Measurements from ENCODE around the gene EXOSC10.
"Not testable (repeated sequence)": the region's sequence is repeated elsewhere in the genome, so short reads cannot be mapped to it uniquely, and the experiment has no call there.

The EXOSC10 gene

GRCh38 chr1:11051781-11052511, 47.7 kb downstream of the EXOSC10 start:
- ATAC-seq (ENCODE audit: low read depth) (peak; percentile 59), DNase-seq (ENCODE audit: low spot score in 2 of 2) (no peak)
- peak overlapping the region; percentile 22 for H3K4me3 Mint-ChIP-seq
- H3K4me1 Mint-ChIP-seq, result peaks cover 11% of the 10 kb centered on the region
- H3K27ac Mint-ChIP-seq, result peak overlapping the region; percentile 51
- H3K27me3 Mint-ChIP-seq, result no peaks in the 10 kb centered on the region
- peaks cover 2% of the 10 kb centered on the region for H3K36me3 Mint-ChIP-seq
- H3K9me3 Mint-ChIP-seq, result no peaks in the 10 kb centered on the region

DNA sequence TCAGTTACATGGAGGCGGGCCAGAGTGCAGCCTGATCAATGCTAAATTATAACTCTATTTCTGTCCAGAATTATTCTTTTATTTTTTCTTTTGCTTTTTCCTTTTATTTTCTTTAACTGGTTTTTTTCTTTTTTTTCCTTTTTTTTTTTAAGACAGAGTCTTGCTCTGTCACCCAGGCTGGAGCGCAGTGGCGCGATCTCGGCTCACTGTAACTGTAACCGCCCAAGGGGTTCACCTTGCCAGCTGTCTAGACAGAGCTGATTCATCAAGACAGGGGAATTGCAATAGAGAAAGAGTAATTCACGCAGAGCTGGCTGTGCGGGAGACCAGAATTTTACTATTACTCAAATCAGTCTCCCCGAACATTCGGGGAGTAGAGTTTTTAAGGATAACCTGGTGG, 48.5 kb downstream of the EXOSC10 start:
- H3K4me3 Mint-ChIP-seq; H3K27me3 Mint-ChIP-seq; H3K9me3 Mint-ChIP-seq; H3K36me3 Mint-ChIP-seq; H3K27ac Mint-ChIP-seq; DNase-seq (ENCODE audit: low spot score in 2 of 2); ATAC-seq (ENCODE audit: low read depth): not testable (repeated sequence)
- peaks cover 11% of the 10 kb centered on the region for H3K4me1 Mint-ChIP-seq

DNA sequence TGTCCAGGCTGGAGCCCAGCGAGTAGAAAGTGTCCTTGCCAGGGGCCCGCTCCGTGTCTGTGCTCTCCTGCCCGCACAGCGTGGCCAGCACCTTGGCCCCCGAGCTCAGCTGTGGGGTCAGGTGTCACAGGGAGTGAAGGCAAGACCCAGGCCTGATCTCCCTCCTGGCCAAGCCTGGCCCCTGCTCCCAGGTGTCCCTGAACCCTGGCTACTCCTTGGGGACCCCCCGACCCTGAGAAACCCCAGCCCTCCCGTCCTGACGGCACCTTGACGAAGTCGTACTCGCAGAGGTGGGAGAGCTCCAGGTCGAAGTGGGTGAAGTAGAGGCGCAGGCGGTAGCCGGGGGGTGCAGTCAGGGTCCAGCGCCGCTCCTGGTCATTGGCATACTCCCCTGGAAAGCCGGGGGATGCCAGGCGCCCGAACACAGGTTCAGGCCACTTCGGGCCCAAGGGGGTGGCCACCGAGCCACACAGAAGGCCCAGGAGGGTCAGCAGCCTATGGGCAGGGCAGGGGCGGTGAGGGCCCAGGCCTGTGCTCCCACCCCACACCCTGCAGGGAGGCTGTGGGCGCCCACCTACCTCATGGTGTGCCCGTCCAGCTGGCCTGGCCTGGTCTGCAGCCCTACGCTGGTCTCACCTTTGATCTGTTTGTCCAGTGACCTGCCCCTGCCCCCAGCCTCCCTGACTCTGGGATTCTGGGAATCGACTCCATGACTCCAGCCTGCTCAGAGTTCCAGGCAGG, 52.9 kb downstream of the EXOSC10 start, which contains the start of gene MASP2:
Gene MASP2 (minus strand): TSS at position 615 of the 741 bp plus-strand sequence. CDS start 32 bp downstream, at position 583.
- ATAC-seq (ENCODE audit: low read depth) (no peak), DNase-seq (ENCODE audit: low spot score in 2 of 2) (no peak)
- Mint-ChIP-seq H3K27ac (no peak within 1 kb of the TSS), H3K27me3 (no peaks in the 10 kb centered on the region), H3K36me3 (no peaks in the 10 kb centered on the region), H3K4me3 (no peak within 1 kb of the TSS), H3K4me1 (peaks cover 1% of the 10 kb centered on the region), H3K9me3 (no peaks in the 10 kb centered on the region)

DNA sequence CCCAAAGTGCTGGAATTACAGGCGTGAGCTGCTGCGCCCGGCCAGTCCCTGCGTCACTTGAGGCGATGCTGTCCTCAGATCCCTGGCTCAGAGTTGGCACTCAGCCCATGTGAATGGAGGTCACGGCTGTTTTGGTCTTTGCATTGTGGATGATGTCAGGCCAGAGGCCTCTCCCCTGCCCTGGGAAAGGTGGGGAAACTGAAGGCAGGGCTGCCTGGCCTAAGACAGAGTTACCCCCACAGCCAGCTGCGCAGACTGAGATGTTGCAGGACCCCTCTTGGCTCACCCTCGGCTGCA, 53.5 kb downstream of the EXOSC10 start:
- H3K36me3 Mint-ChIP-seq, result no peaks in the 10 kb centered on the region
- no peak for DNase-seq (ENCODE audit: low spot score in 2 of 2)

DNA sequence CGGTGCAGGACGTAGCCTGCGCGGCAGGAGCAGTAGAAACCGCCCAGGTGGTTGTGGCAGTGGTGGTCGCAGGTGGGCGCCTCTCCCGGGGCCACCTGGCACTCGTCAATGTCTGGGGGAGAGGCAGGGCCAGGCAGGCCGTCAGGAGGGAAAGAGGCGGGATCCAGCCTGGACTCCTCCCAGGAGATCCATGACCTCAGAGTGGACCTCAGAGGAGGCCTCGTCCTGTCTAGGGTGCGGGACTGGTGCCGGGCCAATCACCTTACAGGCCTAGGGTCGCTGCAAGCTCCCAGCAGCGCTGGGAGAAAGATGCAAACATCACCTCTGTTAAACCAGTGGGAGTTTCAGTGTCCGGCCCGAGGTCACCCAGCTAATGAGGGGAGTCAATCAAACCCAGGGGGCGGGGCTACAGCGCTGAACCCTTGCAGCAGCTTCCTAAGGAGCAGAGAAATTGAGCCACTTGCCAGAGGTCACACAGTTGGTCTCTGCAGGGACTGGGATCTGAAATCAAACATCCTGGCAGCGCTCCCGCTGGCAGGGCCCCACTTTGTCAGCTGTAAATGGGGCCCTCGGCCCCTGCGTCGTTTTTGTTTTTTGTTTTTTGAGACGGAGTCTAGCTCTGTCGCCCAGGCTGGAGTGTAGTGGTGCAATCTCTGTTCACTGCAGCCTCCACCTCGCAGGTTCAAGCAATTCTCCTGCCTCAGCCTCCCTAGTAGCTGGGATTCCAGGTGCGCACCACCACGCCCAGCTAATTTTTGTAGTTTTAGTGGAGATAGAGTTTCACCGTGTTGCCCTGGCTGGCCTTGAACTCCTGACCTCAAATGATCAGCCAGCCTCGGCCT, 54.0 kb downstream of the EXOSC10 start:
- H3K4me3 Mint-ChIP-seq, result no peak overlapping the region
- H3K27me3 Mint-ChIP-seq, result no peaks in the 10 kb centered on the region
- ATAC-seq (ENCODE audit: low read depth) (no peak), DNase-seq (ENCODE audit: low spot score in 2 of 2) (no peak)
- H3K36me3 Mint-ChIP-seq, result no peaks in the 10 kb centered on the region
- H3K27ac Mint-ChIP-seq, result no peak overlapping the region
- no peaks in the 10 kb centered on the region for H3K9me3 Mint-ChIP-seq
- H3K4me1 Mint-ChIP-seq, result no peaks in the 10 kb centered on the region

More for the DNA sequence above, 53.5 kb downstream of the EXOSC10 start:
- no peak overlapping the region for H3K27ac Mint-ChIP-seq
- H3K4me1 Mint-ChIP-seq, result no peaks in the 10 kb centered on the region
- H3K27me3 Mint-ChIP-seq, result no peaks in the 10 kb centered on the region
- H3K4me3 Mint-ChIP-seq, result no peak overlapping the region
- no peak for ATAC-seq (ENCODE audit: low read depth)
- no peaks in the 10 kb centered on the region for H3K9me3 Mint-ChIP-seq

DNA sequence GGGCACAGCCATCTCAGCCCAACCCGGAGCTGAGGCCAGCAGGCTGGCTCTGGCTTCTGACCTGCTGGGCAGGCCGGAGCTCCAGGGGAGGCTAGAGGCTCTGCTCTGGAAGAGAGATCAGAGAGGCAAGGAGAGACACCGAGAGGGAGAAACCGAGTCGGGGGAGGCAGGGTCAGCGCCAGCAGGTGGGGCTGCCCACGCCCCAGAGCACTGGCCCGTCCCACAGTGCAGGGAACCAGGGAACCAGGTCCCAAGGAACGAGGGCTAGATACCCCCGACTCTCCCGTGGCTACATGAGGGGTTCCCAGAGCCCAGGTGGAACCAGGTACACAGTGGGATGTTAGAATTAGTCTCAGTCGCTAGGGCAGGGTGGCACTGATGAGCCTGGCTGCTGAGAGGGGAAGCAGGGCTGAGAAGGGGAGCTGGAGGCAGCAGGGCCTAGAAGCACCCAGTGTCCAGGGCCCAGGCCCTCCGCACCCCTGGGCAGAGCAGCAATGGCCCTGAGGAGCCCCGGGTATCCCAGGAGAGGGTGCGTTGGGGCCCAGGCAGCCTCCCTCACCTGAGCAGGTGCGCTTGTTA, 54.7 kb downstream of the EXOSC10 start:
- Mint-ChIP-seq H3K4me1 (no peaks in the 10 kb centered on the region), H3K36me3 (no peaks in the 10 kb centered on the region), H3K27me3 (no peaks in the 10 kb centered on the region), H3K27ac (no peak overlapping the region), H3K9me3 (no peaks in the 10 kb centered on the region), H3K4me3 (no peak overlapping the region)
- DNase-seq (ENCODE audit: low spot score in 2 of 2), result no peak
- ATAC-seq (ENCODE audit: low read depth), result no peak

DNA sequence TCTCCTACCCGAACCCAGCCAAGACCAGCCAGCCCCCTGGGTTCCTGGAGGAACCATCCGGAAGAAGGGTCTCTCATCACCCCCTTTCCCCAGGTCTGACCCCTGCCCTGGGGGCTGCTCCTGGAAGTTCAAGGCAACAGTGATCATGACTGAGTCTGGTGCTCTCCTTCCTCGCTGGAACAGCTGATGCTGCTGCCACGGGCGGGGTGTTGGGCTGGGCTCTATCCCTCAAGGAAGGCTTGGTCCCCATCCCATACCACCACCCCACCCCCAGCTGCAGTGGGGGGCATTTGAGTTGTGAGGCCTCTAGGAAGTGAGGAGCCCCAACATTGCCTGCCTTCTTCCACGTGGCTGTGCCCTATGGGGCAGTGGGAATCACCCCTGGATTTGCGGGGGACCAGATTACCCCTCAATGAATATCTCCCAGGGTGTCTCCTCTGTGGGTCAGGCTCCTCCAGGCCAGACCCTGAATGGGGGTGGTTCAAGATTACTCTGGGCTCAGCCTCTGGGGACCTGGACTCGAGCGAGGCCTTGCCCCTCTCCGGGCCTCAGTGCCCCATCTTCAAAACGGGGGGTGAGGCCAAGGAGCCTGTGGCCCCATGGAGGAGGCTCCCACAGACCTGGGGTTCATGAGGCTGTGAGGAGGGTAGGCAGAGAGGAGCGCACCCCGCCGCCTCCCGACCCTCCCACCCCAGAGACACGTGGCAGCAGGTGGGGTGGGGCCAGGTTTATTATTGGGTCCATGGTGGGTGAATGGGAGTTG, 55.4 kb downstream of the EXOSC10 start:
- ATAC-seq (ENCODE audit: low read depth), result no peak
- H3K36me3 Mint-ChIP-seq, result no peaks in the 10 kb centered on the region
- no peaks in the 10 kb centered on the region for H3K27me3 Mint-ChIP-seq
- no peaks in the 10 kb centered on the region for H3K4me1 Mint-ChIP-seq
- no peak overlapping the region for H3K4me3 Mint-ChIP-seq
- H3K27ac Mint-ChIP-seq, result no peak overlapping the region
- H3K9me3 Mint-ChIP-seq, result no peaks in the 10 kb centered on the region
- DNase-seq (ENCODE audit: low spot score in 2 of 2), result no peak

GRCh38 chr1:11042995-11043874, 56.4 kb downstream of the EXOSC10 start:
- H3K27me3 Mint-ChIP-seq, result no peaks in the 10 kb centered on the region
- H3K4me3 Mint-ChIP-seq, result no peak overlapping the region
- no peaks in the 10 kb centered on the region for H3K4me1 Mint-ChIP-seq
- no peak for DNase-seq (ENCODE audit: low spot score in 2 of 2)
- no peak for ATAC-seq (ENCODE audit: low read depth)
- H3K36me3 Mint-ChIP-seq, result no peaks in the 10 kb centered on the region
- H3K9me3 Mint-ChIP-seq, result no peaks in the 10 kb centered on the region
- H3K27ac Mint-ChIP-seq, result no peak overlapping the region

DNA sequence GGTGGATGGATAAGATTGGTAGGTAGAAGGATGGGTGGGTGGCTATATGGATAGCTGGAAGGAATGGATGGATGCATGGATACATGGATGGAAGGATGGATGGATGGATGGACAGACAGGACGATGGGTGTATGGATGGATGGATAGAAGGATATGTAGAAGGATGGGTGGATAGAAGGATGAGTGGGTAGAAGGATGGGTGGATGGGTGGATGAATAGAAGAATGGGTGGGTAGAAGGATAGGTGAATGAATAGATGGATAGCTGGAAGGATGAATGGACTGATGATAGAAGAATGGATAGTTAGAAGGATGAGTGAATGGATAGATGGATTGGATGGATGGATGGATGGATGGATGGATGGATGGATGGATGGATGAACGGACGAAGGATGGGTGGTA, 57.6 kb downstream of the EXOSC10 start:
- no peaks in the 10 kb centered on the region for H3K27me3 Mint-ChIP-seq
- H3K27ac Mint-ChIP-seq, result no peak overlapping the region
- no peak overlapping the region for H3K4me3 Mint-ChIP-seq
- no peaks in the 10 kb centered on the region for H3K9me3 Mint-ChIP-seq
- ATAC-seq (ENCODE audit: low read depth) (no peak), DNase-seq (ENCODE audit: low spot score in 2 of 2) (no peak)
- H3K4me1 Mint-ChIP-seq, result no peaks in the 10 kb centered on the region
- H3K36me3 Mint-ChIP-seq, result no peaks in the 10 kb centered on the region

GRCh38 chr1:11041048-11041447, 58.6 kb downstream of the EXOSC10 start:
- H3K27me3 Mint-ChIP-seq, result no peaks in the 10 kb centered on the region
- no peak overlapping the region for H3K4me3 Mint-ChIP-seq
- H3K27ac Mint-ChIP-seq, result no peak overlapping the region
- H3K9me3 Mint-ChIP-seq, result no peaks in the 10 kb centered on the region
- H3K36me3 Mint-ChIP-seq, result no peaks in the 10 kb centered on the region
- DNase-seq (ENCODE audit: low spot score in 2 of 2) (no peak), ATAC-seq (ENCODE audit: low read depth) (no peak)
- no peaks in the 10 kb centered on the region for H3K4me1 Mint-ChIP-seq

GRCh38 chr1:11040105-11040429, 59.6 kb downstream of the EXOSC10 start:
- H3K9me3 Mint-ChIP-seq; H3K27ac Mint-ChIP-seq; H3K27me3 Mint-ChIP-seq; H3K4me3 Mint-ChIP-seq; H3K4me1 Mint-ChIP-seq; H3K36me3 Mint-ChIP-seq; DNase-seq (ENCODE audit: low spot score in 2 of 2); ATAC-seq (ENCODE audit: low read depth): not testable (repeated sequence)

GRCh38 chr1:11039351-11040104, 60.1 kb downstream of the EXOSC10 start:
- Mint-ChIP-seq H3K4me3 (no peak overlapping the region), H3K4me1 (no peaks in the 10 kb centered on the region), H3K27me3 (no peaks in the 10 kb centered on the region), H3K9me3 (no peaks in the 10 kb centered on the region), H3K27ac (no peak overlapping the region), H3K36me3 (no peaks in the 10 kb centered on the region)
- DNase-seq (ENCODE audit: low spot score in 2 of 2) (no peak), ATAC-seq (ENCODE audit: low read depth) (no peak)

Measured in memory B cell (primary cell).